ELR (cell line): Measurements from ENCODE around the gene EXOC3.
"Not testable (repeated sequence)": the region's sequence is repeated elsewhere in the genome, so short reads cannot be mapped to it uniquely, and the experiment has no call there.

Experiments
- DNase-seq: peaks from one replicate; pipeline ENCODE4 v3.0.0-alpha.2; 2015; ENCODE audit warnings: low read depth

EXOC3 gene

GRCh38 chr5:407051-407450, 35.9 kb upstream of the EXOC3 start:
- peak; percentile 46 for DNase-seq

GRCh38 chr5:407801-408268, 35.1 kb upstream of the EXOC3 start:
- no peak for DNase-seq

- DNase-seq: no peak
Observed at GRCh38 chr5:410911-411517, 32.0 kb upstream of the EXOC3 start.

- DNase-seq: no peak
Observed at GRCh38 chr5:411728-412127, 31.2 kb upstream of the EXOC3 start.

GRCh38 chr5:414991-415927, 27.7 kb upstream of the EXOC3 start:
- DNase-seq: not testable (repeated sequence)

GRCh38 chr5:415928-416635, 26.9 kb upstream of the EXOC3 start:
- no peak for DNase-seq

- no peak for DNase-seq
Observed at GRCh38 chr5:416636-416960, 26.4 kb upstream of the EXOC3 start.

- DNase-seq: no peak
Observed at GRCh38 chr5:417301-418161, 25.4 kb upstream of the EXOC3 start.

GRCh38 chr5:418162-419121, 24.5 kb upstream of the EXOC3 start:
- DNase-seq: peak; percentile 47

GRCh38 chr5:419970-420369, 23.0 kb upstream of the EXOC3 start:
- no peak for DNase-seq

GRCh38 chr5:420632-421286, 22.2 kb upstream of the EXOC3 start:
- no peak for DNase-seq

- no peak for DNase-seq
Observed at GRCh38 chr5:421287-421880, 21.6 kb upstream of the EXOC3 start.

GRCh38 chr5:421901-422300, 21.1 kb upstream of the EXOC3 start:
- DNase-seq: no peak

- DNase-seq: no peak
Observed at GRCh38 chr5:422323-423232, 20.4 kb upstream of the EXOC3 start.

GRCh38 chr5:423233-423565, 19.8 kb upstream of the EXOC3 start:
- no peak for DNase-seq

- no peak for DNase-seq
Observed at GRCh38 chr5:423626-424261, 19.2 kb upstream of the EXOC3 start.

GRCh38 chr5:424301-425110, 18.5 kb upstream of the EXOC3 start:
- DNase-seq: peak; percentile 85
